ENCODE data around the gene CD28. TPM values are rescaled to one million over a fixed set of nuclear protein-coding genes. Genes with fewer than 3 reads are reported as not detected.

The CD28 gene
- total RNA-seq, 3 donors from 2014 or later, result 78.3 to 124 (median 124) TPM

DNA sequence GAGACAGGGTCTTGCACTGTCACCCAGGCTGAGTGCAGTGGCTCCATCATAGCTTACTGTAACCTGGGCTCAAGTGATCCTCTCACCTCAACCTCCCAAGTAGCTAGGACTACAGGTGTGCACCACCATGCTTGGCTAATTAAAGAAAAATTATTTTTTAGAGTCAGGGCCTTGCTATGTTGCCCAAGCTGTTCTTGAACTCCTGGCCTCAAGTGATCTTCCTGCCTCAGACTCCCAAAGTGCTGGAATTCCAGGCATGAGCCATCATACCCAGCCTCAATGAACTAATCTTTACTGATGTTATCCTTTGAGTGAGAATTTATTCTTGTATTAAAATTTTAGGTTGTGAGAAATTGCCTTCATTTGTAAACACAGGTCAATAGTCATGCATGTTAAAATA, 27.0 kb upstream of the CD28 start:
- ATAC-seq (no peak), DNase-seq (no peak)
- Mint-ChIP-seq H3K36me3 (ENCODE audit: insufficient read depth) (no peaks in the 10 kb centered on the region), H3K9me3 (peaks cover 5% of the 10 kb centered on the region), H3K4me3 (no peak overlapping the region), H3K4me1 (ENCODE audit: low read depth) (peaks cover 32% of the 10 kb centered on the region), H3K27me3 (ENCODE audit: low read depth) (no peaks in the 10 kb centered on the region)

DNA sequence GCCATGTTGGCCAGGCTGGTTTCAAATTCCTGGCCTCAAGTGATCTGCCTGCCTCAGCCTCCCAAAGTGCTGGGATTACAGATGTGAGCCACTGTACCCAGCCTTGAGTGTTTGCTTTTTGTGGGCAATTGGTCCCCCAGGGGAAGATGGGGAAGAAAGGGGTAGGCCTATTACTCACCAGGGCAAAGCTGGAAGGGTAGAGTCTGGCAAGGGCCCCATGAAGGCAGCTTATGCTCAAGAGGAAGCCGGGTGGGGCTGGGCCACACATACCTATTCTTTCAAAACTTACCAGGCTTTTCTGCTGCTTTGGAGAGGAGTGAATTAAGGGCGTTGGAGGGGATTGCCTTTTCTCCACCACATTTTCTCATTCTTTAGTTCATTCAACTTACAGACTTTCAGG, 24.5 kb upstream of the CD28 start:
- no peak for ATAC-seq
- peaks cover 5% of the 10 kb centered on the region for H3K9me3 Mint-ChIP-seq
- H3K4me3 Mint-ChIP-seq, result no peak overlapping the region
- H3K4me1 Mint-ChIP-seq (ENCODE audit: low read depth), result peaks cover 28% of the 10 kb centered on the region
- no peak for DNase-seq
- H3K36me3 Mint-ChIP-seq (ENCODE audit: insufficient read depth), result no peaks in the 10 kb centered on the region
- H3K27me3 Mint-ChIP-seq (ENCODE audit: low read depth), result no peaks in the 10 kb centered on the region

DNA sequence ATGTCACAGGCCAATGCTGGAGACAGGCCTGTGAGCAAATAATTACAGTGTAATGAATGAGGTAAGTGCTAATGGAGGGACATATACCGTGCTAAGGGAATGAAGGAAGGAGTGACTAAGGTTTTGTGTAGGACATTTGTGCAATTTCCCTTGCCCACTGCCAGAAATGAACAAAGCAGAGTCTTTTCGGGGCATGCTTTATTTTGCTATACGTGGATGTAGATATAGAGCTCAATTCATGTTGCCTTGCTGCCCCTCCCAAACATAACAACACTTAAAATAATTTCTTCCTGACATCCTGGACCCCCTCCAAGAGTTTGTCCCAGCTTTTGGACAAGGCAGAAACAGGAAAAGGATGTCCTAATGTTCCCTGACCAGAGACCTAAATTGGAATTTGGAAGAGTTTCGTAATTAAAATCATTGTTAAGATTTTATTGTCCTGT, 23.7 kb upstream of the CD28 start:
- no peaks in the 10 kb centered on the region for H3K36me3 Mint-ChIP-seq (ENCODE audit: insufficient read depth)
- no peaks in the 10 kb centered on the region for H3K27me3 Mint-ChIP-seq (ENCODE audit: low read depth)
- peaks cover 28% of the 10 kb centered on the region for H3K4me1 Mint-ChIP-seq (ENCODE audit: low read depth)
- H3K4me3 Mint-ChIP-seq, result no peak overlapping the region
- DNase-seq (no peak), ATAC-seq (no peak)
- H3K9me3 Mint-ChIP-seq, result peaks cover 5% of the 10 kb centered on the region

DNA sequence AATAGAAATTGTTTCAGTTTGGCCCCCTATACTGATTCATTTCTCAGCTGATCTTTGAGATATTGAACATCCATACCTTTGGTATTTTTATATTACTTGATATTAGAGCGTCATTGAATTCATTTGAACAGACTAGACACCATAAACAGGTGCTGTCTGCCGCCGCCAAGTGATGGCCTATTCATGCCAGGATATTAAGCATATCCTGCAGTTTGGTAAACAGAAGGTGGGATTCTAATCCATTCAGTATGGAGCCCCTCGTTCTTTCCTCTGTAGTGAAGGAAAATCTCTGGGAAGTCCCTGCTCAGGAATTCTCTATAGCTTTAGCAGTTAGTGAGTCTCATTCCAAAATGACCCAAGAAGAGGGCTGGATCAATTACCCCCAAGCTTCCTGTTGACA, 23.0 kb upstream of the CD28 start:
- DNase-seq, result no peak
- peaks cover 28% of the 10 kb centered on the region for H3K4me1 Mint-ChIP-seq (ENCODE audit: low read depth)
- no peak overlapping the region for H3K4me3 Mint-ChIP-seq
- peaks cover 5% of the 10 kb centered on the region for H3K9me3 Mint-ChIP-seq
- H3K27me3 Mint-ChIP-seq (ENCODE audit: low read depth), result no peaks in the 10 kb centered on the region
- no peaks in the 10 kb centered on the region for H3K36me3 Mint-ChIP-seq (ENCODE audit: insufficient read depth)
- ATAC-seq, result no peak

DNA sequence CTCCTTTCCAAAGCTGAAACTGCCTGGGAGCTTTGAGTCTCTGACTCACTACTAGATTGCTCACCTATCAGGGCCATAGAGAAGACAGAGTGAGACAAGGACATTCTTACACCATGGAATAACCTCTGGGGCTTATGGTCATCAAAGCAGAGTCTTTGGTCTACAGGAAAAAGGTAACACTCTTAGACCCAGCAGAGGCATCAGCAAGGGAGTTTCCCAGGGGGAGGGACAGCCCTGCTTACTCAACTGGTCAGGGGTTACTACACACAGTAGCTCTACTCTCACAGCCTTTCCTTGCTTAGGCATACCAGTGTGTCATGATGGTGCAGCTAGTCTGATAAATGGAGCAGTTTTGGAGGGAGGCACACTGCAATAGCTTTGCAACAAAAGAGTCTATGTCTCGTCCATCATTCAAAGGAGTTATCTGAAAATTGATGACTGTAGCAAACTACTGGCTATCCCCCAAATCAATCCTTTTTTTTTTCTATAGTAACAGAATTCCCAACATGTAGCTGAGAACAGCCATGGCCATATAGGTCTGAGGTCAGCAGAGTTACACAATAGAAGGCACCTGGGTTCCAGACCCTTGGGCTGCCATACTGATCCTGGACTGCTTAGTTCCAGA, 22.4 kb upstream of the CD28 start:
- Mint-ChIP-seq H3K36me3 (ENCODE audit: insufficient read depth) (no peaks in the 10 kb centered on the region), H3K9me3 (peaks cover under 1% of the 10 kb centered on the region), H3K4me1 (ENCODE audit: low read depth) (peaks cover 29% of the 10 kb centered on the region), H3K4me3 (no peak overlapping the region), H3K27me3 (ENCODE audit: low read depth) (no peaks in the 10 kb centered on the region)
- peak; percentile 73 to 85 for ATAC-seq
- no peak for DNase-seq

DNA sequence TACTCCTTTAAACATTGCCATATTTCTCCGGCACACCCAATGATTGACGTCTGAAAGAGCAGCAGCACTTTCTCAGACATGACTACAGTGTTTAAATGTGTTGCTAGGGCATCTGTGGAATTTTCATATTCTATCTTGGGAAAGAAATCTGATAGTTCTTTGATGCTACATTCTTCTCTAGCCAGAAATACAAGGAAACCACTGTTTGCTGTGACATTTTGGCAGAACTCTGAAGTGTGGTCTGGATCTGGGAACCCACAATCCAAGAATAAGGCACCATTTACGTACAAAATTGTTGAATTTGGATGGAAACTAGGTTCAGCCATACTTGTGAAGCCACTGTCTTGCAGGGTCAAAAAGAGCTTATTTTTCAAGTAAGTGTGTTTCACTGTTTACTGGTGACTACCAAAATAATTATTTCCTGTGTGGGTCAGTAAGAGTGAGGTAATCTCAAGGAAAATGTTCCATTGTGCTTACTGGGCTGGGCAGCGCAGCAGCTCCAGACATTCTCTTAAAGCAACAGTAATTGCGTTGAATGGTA, 21.3 kb upstream of the CD28 start:
- DNase-seq (no peak), ATAC-seq (no peak)
- no peak overlapping the region for H3K4me3 Mint-ChIP-seq
- H3K9me3 Mint-ChIP-seq, result no peaks in the 10 kb centered on the region
- no peaks in the 10 kb centered on the region for H3K36me3 Mint-ChIP-seq (ENCODE audit: insufficient read depth)
- peaks cover 31% of the 10 kb centered on the region for H3K4me1 Mint-ChIP-seq (ENCODE audit: low read depth)
- no peaks in the 10 kb centered on the region for H3K27me3 Mint-ChIP-seq (ENCODE audit: low read depth)

DNA sequence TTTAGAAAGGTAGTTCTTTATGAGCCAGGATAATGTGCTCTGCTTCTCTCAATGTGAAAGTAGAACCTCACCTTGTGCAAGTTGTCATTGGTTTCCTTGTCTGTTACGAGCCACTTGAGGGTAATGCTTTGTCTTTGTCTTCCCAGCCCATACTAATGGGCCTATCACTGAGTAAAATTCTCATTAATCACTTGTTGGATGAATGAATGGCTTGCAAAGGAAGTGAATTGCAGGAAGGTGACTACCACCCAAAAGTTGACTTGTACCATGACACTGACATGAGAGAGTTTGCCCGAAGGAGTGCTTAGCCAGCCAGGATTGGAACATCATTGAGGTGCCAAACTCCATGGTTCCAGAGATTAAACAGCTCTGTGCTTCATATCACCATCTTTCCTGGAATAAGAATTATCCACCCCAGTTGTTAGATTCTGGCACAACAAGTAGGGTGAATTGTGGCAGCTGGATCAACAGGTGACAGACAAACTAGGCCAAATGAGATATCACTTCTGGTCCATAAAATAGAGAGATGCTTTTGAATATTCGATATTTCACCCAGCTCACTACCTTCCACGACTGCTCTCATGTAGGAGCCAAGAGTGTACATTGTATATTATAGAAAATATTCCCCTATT, 20.5 kb upstream of the CD28 start:
- Mint-ChIP-seq H3K36me3 (ENCODE audit: insufficient read depth) (no peaks in the 10 kb centered on the region), H3K9me3 (no peaks in the 10 kb centered on the region), H3K4me1 (ENCODE audit: low read depth) (peaks cover 23% of the 10 kb centered on the region), H3K27me3 (ENCODE audit: low read depth) (no peaks in the 10 kb centered on the region), H3K4me3 (no peak overlapping the region)
- ATAC-seq (no peak), DNase-seq (no peak)

DNA sequence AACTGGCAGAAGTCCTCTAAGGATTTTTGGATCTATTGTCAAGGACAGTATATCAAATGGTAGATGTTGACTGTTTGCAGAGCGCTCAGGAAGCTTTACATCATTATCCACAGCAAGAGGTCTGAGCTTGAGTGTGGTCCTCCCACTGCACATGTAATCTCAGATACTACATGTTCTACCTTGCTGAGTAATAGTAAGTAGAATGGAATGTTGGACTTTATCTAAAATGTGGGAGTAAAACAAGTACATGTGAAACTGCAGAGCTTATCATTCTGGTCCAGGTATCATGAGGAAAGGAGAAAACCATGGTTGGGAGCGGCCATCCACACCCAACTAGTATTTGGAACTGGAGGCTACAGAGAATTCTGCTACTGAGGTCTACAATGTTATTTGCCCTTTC, 19.3 kb upstream of the CD28 start:
- Mint-ChIP-seq H3K4me1 (ENCODE audit: low read depth) (peaks cover 16% of the 10 kb centered on the region), H3K36me3 (ENCODE audit: insufficient read depth) (no peaks in the 10 kb centered on the region), H3K9me3 (no peaks in the 10 kb centered on the region), H3K4me3 (no peak overlapping the region), H3K27me3 (ENCODE audit: low read depth) (no peaks in the 10 kb centered on the region)
- DNase-seq (no peak), ATAC-seq (no peak)

DNA sequence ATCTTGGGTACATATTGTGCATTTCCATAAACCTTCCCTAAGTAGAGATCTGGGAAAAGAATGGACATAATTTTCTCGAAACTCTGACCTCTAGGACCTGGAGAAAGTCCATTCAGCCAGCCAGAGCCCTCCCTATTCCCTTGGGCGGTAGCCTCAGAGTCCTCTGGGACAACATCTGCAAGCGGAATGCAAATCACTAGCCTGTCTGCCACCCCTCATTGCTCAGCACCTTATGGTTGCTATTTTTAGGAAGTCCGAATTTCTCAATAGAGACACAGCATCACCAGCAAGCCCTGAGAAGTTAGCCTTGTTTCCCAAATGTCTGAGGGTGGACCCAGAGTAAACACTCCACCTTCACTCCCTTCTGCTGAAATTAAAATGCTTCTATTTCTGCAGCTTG, 17.6 kb upstream of the CD28 start:
- peaks cover 14% of the 10 kb centered on the region for H3K4me1 Mint-ChIP-seq (ENCODE audit: low read depth)
- no peaks in the 10 kb centered on the region for H3K9me3 Mint-ChIP-seq
- H3K27me3 Mint-ChIP-seq (ENCODE audit: low read depth), result no peaks in the 10 kb centered on the region
- H3K4me3 Mint-ChIP-seq, result no peak overlapping the region
- DNase-seq (no peak), ATAC-seq (no peak)
- H3K36me3 Mint-ChIP-seq (ENCODE audit: insufficient read depth), result no peaks in the 10 kb centered on the region

DNA sequence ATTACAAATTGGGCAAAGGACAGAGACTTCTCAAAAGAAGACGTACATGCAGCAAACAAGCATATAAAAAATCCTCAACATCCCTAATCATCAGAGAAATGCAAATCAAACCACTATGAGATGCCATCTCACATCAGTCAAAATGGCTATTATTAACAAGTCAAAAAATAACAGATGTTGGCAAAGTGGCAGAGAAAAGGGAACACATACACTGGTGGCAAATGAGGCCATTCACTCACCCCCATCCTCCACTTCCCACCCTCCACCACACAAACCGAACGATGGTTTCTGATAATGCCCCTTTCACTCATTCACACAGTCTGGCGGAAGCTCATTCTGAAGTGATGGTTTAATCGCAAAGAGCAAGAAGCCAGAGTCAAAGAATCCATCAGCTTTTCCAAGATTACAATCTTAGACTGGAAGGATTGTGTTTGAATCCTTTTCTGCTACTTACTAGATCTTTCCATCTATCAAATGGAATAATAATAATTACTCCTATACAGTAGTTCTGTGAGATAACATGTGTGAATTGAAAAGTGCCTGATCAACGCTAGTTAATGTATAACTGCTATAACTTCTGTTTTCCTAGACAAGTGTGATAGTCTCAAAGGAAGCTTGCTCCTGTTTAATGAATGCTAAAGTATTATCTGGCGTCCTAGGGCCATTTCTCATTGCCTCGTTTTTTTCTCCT, 16.9 kb upstream of the CD28 start:
- DNase-seq, result no peak
- Mint-ChIP-seq H3K27me3 (ENCODE audit: low read depth) (no peaks in the 10 kb centered on the region), H3K9me3 (no peaks in the 10 kb centered on the region), H3K36me3 (ENCODE audit: insufficient read depth) (no peaks in the 10 kb centered on the region), H3K4me1 (ENCODE audit: low read depth) (peaks cover 15% of the 10 kb centered on the region), H3K4me3 (no peak overlapping the region)
- peak in 1 of 2 donors; percentile 38 for ATAC-seq

DNA sequence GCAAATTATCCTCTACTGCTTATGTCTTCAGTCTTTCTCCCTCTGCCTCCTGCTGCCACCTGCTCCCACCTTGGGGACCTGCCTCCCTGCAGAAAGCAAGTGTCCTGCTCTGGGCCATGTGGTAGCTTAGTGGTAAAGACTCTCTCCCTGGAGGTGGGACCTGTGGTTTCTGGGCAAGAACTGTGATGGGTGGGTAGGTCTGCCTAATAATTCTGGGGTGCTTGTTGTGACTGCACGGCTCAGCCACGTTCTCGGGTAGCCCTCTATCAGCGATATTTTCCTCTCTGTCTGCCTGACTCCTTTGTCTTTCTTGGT, 16.4 kb upstream of the CD28 start:
- ATAC-seq, result no peak
- DNase-seq, result no peak
- no peaks in the 10 kb centered on the region for H3K27me3 Mint-ChIP-seq (ENCODE audit: low read depth)
- H3K36me3 Mint-ChIP-seq (ENCODE audit: insufficient read depth), result no peaks in the 10 kb centered on the region
- peaks cover 16% of the 10 kb centered on the region for H3K4me1 Mint-ChIP-seq (ENCODE audit: low read depth)
- H3K4me3 Mint-ChIP-seq, result no peak overlapping the region
- H3K9me3 Mint-ChIP-seq, result no peaks in the 10 kb centered on the region

DNA sequence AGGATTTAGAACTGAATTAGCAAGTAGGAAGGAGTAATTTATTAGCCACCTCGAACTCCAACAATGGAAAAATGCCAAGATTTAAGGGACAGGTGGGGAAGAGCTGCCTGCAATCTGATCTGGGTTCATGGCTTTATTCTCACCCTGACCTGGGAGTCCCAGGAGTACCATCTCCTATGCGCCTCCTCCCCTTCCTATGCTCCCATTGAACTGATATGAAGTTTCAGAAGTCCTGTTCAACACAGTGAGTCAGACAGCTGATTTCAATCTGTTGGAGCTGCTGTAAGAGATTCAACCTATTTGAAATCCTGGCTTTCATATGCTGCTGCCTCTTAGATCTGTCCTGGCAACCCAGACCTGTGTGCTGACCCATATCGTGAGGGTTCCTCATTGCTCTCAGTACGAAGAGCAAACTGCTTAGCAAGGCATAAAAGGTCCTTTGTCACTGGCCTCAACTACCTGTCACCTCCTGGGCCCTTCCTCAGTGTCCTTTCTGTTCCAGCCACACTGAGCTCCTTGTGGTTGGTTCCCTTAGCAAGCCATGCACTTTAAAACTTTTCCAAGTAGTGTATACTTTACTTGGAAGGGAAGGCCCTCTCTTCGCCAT, 15.9 kb upstream of the CD28 start:
- Mint-ChIP-seq H3K4me1 (ENCODE audit: low read depth) (peaks cover 16% of the 10 kb centered on the region), H3K36me3 (ENCODE audit: insufficient read depth) (no peaks in the 10 kb centered on the region), H3K4me3 (no peak overlapping the region), H3K27me3 (ENCODE audit: low read depth) (no peaks in the 10 kb centered on the region), H3K9me3 (no peaks in the 10 kb centered on the region)
- ATAC-seq, result no peak
- DNase-seq, result no peak

DNA sequence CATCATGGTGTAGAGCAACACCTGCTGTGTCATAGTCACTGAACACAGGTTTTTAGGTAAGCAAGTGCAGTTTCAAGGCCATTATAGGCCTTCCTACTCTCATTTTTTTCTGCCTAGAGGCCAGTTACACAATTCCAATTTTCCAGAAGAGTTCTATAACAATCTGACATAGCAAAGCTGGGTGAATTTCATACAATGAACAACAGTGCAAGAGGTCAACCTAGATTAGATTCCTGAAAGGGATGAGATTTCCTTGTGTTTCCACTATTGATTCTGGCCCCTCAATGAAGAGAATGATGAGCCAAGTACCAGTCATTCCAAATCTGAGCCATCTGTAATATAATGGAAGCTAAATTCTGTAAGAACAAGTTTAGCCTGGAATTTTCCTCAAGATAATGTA, 15.3 kb upstream of the CD28 start:
- Mint-ChIP-seq H3K4me3 (no peak overlapping the region), H3K36me3 (ENCODE audit: insufficient read depth) (no peaks in the 10 kb centered on the region), H3K27me3 (ENCODE audit: low read depth) (no peaks in the 10 kb centered on the region), H3K9me3 (no peaks in the 10 kb centered on the region), H3K4me1 (ENCODE audit: low read depth) (peaks cover 16% of the 10 kb centered on the region)
- DNase-seq, result no peak
- ATAC-seq, result no peak

DNA sequence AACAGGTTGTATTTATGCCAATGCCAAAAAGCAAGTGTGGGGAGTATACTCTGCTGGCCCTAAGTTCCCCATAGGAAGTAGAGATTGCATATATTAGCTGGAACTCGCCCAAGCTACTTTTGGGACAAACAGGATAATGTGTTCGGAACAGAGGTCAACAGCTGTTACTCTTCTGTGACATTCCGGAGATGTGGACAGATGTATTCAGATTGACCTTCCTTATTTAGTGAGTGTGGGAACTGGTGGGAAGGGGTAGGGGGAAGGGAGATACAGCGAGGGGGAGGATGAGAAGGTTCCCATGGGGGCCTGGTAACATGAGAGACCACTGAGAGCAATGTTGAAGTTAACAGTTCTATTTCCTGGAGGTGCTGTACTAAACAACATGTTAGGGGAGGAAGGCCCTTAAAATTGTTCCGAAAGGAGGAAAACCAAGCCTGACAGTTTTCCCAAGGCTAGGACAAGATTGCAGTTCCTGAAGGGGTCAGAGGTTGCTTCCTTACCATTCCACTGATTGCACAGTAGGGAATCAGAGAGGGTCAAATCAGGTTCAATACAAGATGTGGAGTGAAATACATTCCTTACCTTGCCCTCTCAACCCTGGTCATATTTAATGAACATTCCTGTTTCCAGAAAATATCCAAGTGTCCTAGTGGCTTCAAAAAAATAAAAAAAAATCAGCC, 14.3 kb upstream of the CD28 start:
- Mint-ChIP-seq H3K9me3 (no peaks in the 10 kb centered on the region), H3K27me3 (ENCODE audit: low read depth) (no peaks in the 10 kb centered on the region), H3K4me3 (no peak overlapping the region), H3K4me1 (ENCODE audit: low read depth) (peaks cover 16% of the 10 kb centered on the region), H3K36me3 (ENCODE audit: insufficient read depth) (no peaks in the 10 kb centered on the region)
- no peak for DNase-seq
- ATAC-seq, result no peak

All from activated T-cell treated with anti-CD3 and anti-CD28 coated beads, Interleukin-2, amount 50 U/mL, for 4 hours (primary cell).